Measurements from ENCODE around the gene ZNG1B.

GRCh38 chr2:113406114-113406513, 31.4 kb upstream of the ZNG1B start:
- TF ChIP-seq YY1 (IDR thresholded peaks at IDR 0.05; ENCODE audit: insufficient read depth, insufficient read length) (no peak), SUZ12 (IDR thresholded peaks at IDR 0.05; ENCODE audit: extremely low read depth, insufficient read depth, insufficient read length) (no peak), ZNF274 (IDR thresholded peaks at IDR 0.05; ENCODE audit: low read depth, low read length) (no peak)

All from NT2/D1 (cell line).